Measurements from ENCODE around the gene TOX4.
"Not testable (repeated sequence)": the region's sequence is repeated elsewhere in the genome, so short reads cannot be mapped to it uniquely, and the experiment has no call there.

Gene TOX4

GRCh38 chr14:21535545-21536417, 58.8 kb downstream of the TOX4 start:
- no peak for DNase-seq (ENCODE audit: low read depth)

DNA sequence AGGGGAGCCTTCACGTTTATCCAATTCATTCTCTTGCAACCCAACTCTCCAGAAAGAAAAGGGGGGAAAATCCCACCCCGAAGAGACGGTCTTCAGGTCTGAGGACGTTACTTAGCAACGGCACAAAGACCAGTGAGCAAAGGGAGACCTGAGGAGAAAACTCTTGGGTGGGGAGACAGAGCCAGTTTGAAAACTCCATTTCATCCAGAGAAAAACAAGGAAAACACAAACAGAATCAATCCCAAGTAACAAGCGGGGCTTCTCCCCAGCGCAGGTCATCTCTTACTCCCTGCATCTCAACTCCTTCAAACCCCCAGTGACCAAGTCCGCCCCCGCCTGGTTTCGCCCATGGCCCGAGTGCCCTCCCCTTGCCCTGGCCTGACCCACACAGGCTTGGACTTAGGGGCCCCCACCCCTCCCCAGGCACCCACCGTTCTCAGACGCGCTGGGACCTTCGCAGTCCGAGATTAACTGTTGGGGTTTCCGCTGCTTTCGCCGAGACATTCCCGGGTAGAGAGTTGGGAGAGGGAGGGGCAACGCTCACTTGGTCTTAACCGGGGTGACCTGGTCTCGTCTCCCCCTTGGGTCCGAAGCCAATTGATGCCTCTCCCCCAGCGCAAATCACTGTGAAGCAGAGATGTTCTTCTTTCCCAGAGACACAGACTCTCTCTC, 59.6 kb downstream of the TOX4 start:
- DNase-seq (ENCODE audit: low read depth): no peak

DNA sequence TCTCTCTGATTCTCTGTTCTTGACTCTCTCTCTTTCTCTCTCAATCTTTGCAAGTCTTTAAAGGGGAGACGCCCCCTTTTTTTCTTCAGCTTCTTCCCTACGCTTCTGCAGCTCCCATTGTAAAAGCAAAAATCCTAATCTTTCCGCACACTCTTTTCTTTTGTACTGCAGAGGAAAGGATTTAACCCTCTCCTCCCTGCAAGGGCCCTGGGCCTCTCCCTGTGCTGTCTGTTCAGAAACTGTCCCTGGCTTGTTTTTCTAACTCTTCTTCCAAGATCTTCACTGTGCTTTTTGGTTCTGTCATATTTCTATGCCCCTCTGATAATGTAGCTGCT, 60.1 kb downstream of the TOX4 start:
- no peak for DNase-seq (ENCODE audit: low read depth)

GRCh38 chr14:21539189-21539940, 62.4 kb downstream of the TOX4 start:
- no peak for DNase-seq (ENCODE audit: low read depth)

DNA sequence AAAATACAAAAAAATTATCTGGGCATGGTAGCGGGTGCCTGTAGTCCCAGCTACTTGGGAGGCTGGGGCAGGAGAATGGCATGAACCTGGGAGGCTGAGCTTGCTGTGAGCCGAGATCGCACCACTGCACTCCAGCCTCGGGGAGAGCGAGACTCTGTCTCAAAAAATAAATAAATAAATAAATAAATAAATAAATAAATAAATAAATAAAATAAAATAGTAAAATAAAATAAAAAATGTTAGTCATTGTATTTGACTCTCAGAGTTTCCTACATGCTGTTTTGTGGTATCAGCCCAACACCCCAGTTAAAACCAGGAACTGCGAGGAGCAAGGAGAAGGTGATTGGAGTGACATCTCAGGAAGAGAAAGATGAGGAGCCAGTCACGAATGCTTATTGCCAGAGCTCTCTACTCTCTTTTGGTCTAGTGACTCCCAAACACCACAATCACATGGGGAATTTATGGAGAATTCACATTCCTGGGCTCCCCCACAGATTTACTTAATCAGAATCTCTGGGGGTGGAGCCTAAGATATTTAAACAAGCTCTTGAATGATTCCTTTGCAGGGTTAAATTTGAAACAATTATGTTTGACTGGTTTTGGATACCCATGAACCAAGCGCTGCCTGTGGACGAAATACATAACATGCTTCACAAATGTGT, 64.5 kb downstream of the TOX4 start:
- no peak for DNase-seq (ENCODE audit: low read depth)

DNA sequence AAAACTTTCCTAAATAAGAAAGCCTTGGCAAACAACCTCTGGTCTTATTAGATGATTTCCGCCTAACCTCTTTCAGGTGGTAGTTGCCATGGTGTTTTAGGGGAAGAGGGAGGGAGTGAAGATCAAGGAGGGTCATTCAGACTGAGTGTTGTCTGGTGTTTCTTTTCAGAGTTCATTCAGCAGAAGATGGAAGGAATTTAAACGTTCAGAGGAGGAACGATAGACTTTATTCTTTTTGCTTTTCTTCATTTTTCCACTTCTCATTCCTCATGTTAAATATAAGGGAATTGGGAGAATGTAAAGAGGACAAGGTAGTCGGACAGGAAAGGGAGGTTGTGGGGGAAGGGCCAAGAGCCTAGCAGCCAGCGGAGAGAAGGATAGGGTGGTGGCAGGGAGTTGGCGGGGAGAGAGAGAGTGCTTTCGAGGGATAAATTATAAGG, 66.5 kb downstream of the TOX4 start:
- DNase-seq (ENCODE audit: low read depth): no peak

GRCh38 chr14:21543963-21544362, 67.0 kb downstream of the TOX4 start:
- DNase-seq (ENCODE audit: low read depth): no peak

DNA sequence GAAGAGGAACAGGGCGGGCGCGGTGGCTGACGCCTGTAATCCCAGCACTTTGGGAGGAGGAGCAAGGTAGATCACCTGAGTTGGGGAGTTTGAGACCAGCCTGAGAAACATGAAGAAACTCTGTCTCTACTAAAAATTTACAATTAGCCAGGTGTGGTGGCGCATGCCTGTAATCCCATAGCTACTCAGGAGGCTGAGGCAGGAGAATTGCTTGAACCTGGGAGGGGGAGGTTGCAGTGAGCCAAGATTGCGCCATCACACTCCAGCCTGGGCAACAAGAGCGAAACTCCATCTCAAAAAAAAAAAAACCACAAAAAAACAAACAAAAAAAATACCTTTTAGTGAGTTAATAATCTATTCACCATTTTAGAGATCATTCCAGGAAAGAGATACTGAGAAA, 67.6 kb downstream of the TOX4 start:
- DNase-seq (ENCODE audit: low read depth): not testable (repeated sequence)

All from activated T-cell treated with anti-CD3 and anti-CD28 coated beads for 1 hour (primary cell).